HUDEP-2 (cell line): ENCODE results near the gene BCAP29.

Source experiments
- DNase-seq, 76 experiments: peaks; one replicate each; lab custom pipeline; 2025; ENCODE audit not compliant: unreplicated experiment in 76 of 76; lab: John Stamatoyannopoulos, UW

Gene BCAP29

GRCh38 chr7:107581387-107582013 is 1.5 kb downstream of the BCAP29 start:
- DNase-seq = no peak

GRCh38 chr7:107582875-107583274 is 2.8 kb downstream of the BCAP29 start:
- no peak for DNase-seq

GRCh38 chr7:107584716-107585115 is 4.7 kb downstream of the BCAP29 start:
- no peak for DNase-seq

- no peak for DNase-seq
Observed at GRCh38 chr7:107588529-107589130, 8.6 kb downstream of the BCAP29 start.

- DNase-seq = no peak
Observed at GRCh38 chr7:107591421-107591820, 11.4 kb downstream of the BCAP29 start.

- DNase-seq = no peak
Observed at GRCh38 chr7:107592361-107593024, 12.4 kb downstream of the BCAP29 start.

GRCh38 chr7:107593025-107593410 is 13.0 kb downstream of the BCAP29 start:
- DNase-seq = no peak

GRCh38 chr7:107594961-107595737 is 15.1 kb downstream of the BCAP29 start:
- no peak for DNase-seq

- no peak for DNase-seq
Observed at GRCh38 chr7:107596881-107597581, 17.0 kb downstream of the BCAP29 start.

GRCh38 chr7:107597582-107597916 is 17.5 kb downstream of the BCAP29 start:
- DNase-seq = no peak

GRCh38 chr7:107597953-107598352 is 17.9 kb downstream of the BCAP29 start:
- no peak for DNase-seq

- DNase-seq = no peak
Observed at GRCh38 chr7:107599262-107599661, 19.2 kb downstream of the BCAP29 start.

GRCh38 chr7:107600816-107601215 is 20.8 kb downstream of the BCAP29 start:
- no peak for DNase-seq

- no peak for DNase-seq
Observed at GRCh38 chr7:107605218-107605815, 25.3 kb downstream of the BCAP29 start.

GRCh38 chr7:107606303-107606702 is 26.3 kb downstream of the BCAP29 start:
- no peak for DNase-seq

- no peak for DNase-seq
Observed at GRCh38 chr7:107609811-107610261, 29.8 kb downstream of the BCAP29 start.

- DNase-seq = no peak
Observed at GRCh38 chr7:107610323-107610722, 30.3 kb downstream of the BCAP29 start.

GRCh38 chr7:107613439-107613838 is 33.4 kb downstream of the BCAP29 start:
- DNase-seq = no peak

- no peak for DNase-seq
Observed at GRCh38 chr7:107613948-107614347, 33.9 kb downstream of the BCAP29 start.

GRCh38 chr7:107614425-107614824 is 34.4 kb downstream of the BCAP29 start:
- no peak for DNase-seq
